ENCODE data around the gene MYMK.

- TF ChIP-seq EZH2 (IDR thresholded peaks at IDR 0.05; ENCODE audit: borderline replicate concordance, low read depth, low read length, severe bottlenecking) (no peak), CTCF (IDR thresholded peaks at IDR 0.05; ENCODE audit: borderline replicate concordance, extremely low read depth, low read length, poor library complexity, severe bottlenecking) (no peak)
Observed at GRCh38 chr9:133526721-133527321, 2.1 kb upstream of the MYMK start.

All from DND-41 (cell line).